H9 (cell line): Measurements from ENCODE around the gene KIF26B. TPM values are rescaled to one million over a fixed set of nuclear protein-coding genes. Genes with fewer than 3 reads are reported as not detected.

Experiments used
- DNase-seq: peaks from one replicate; pipeline ENCODE4 v3.0.0-alpha.2; 2017
- H2AFZ ChIP-seq: one replicate; pipeline ENCODE4 v1.6.1; 2013; ENCODE audit warnings: mild to moderate bottlenecking, low read length, control low read depth, moderate library complexity
- H2AK5ac ChIP-seq: 2 replicates; pipeline ENCODE4 v1.6.1; 2013; ENCODE audit warnings: low read length, control low read depth, mixed read lengths; ENCODE audit not compliant: insufficient read length
- H2BK120ac ChIP-seq: one replicate; pipeline ENCODE4 v1.6.1; 2013; ENCODE audit warnings: low read depth, mild to moderate bottlenecking, low read length, control low read depth, inconsistent platforms; ENCODE audit not compliant: poor library complexity, severe bottlenecking
- H2BK12ac ChIP-seq: 2 replicates; pipeline ENCODE4 v1.6.1; 2013; ENCODE audit warnings: low read length, control low read depth, mixed read lengths, low read depth; ENCODE audit not compliant: insufficient read length
- H2BK15ac ChIP-seq: 2 replicates; pipeline ENCODE4 v1.6.1; 2013; ENCODE audit warnings: low read depth, low read length, control low read depth
- H2BK20ac ChIP-seq: one replicate; pipeline ENCODE4 v1.6.1; 2013; ENCODE audit warnings: low read depth, mild to moderate bottlenecking, low read length, control low read depth, inconsistent platforms; ENCODE audit not compliant: poor library complexity, severe bottlenecking
- H2BK5ac ChIP-seq: 2 replicates; pipeline ENCODE4 v1.6.1; 2013; ENCODE audit warnings: low read length, control low read depth, mixed read lengths; ENCODE audit not compliant: insufficient read length
- H3K14ac ChIP-seq: 2 replicates; pipeline ENCODE4 v1.6.1; 2013; ENCODE audit warnings: low read length, control low read depth; ENCODE audit not compliant: insufficient read depth
- H3K18ac ChIP-seq: 2 replicates; pipeline ENCODE4 v1.6.1; 2013; ENCODE audit warnings: low read depth, mild to moderate bottlenecking, mixed read lengths, low read length, control low read depth; ENCODE audit not compliant: insufficient read length
- H3K23ac ChIP-seq: 2 replicates; pipeline ENCODE4 v1.6.1; 2013; ENCODE audit warnings: low read length, control low read depth, mixed read lengths, low read depth; ENCODE audit not compliant: insufficient read length
- H3K23me2 ChIP-seq: 2 replicates; pipeline ENCODE4 v1.6.1; 2013; ENCODE audit warnings: low read depth, mild to moderate bottlenecking, mixed read lengths, low read length, control low read depth; ENCODE audit not compliant: insufficient read length, poor library complexity, severe bottlenecking
- H3K27ac ChIP-seq: 2 replicates; pipeline ENCODE4 v1.5.1; 2013; ENCODE audit warnings: low read length, control low read depth, mixed read lengths, low read depth; ENCODE audit not compliant: insufficient read length
- H3K27me3 ChIP-seq: 2 replicates; pipeline ENCODE4 v1.6.1; 2013; ENCODE audit warnings: low read length, control low read depth, inconsistent platforms; ENCODE audit not compliant: insufficient read depth
- H3K4ac ChIP-seq: 2 replicates; pipeline ENCODE4 v1.6.1; 2013; ENCODE audit warnings: low read depth, mild to moderate bottlenecking, control low read depth, inconsistent platforms, low read length, moderate library complexity
- H3K4me1 ChIP-seq: 2 replicates; pipeline ENCODE4 v1.6.1; 2013; ENCODE audit warnings: low read length, control low read depth, inconsistent platforms; ENCODE audit not compliant: insufficient read depth
- H3K4me2 ChIP-seq: 2 replicates; pipeline ENCODE4 v1.6.1; 2013; ENCODE audit warnings: low read length, control low read depth, mixed read lengths; ENCODE audit not compliant: insufficient read length, insufficient read depth
- H3K56ac ChIP-seq: 2 replicates; pipeline ENCODE4 v1.6.1; 2013; ENCODE audit warnings: low read depth, mild to moderate bottlenecking, mixed read lengths, low read length, control low read depth; ENCODE audit not compliant: insufficient read length
- H3K79me1 ChIP-seq: 2 replicates; pipeline ENCODE4 v1.6.1; 2013; ENCODE audit warnings: low read depth, mild to moderate bottlenecking, moderate library complexity, low read length, control low read depth, inconsistent platforms; ENCODE audit not compliant: insufficient read depth, poor library complexity, severe bottlenecking
- H3K79me2 ChIP-seq: 2 replicates; pipeline ENCODE4 v1.6.1; 2013; ENCODE audit warnings: low read length, control low read depth, inconsistent platforms; ENCODE audit not compliant: insufficient read depth
- H3K9ac ChIP-seq: 2 replicates; pipeline ENCODE4 v1.6.1; 2013; ENCODE audit warnings: low read length, control low read depth, mixed read lengths; ENCODE audit not compliant: insufficient read length; ENCODE audit errors: extremely low read depth
- H3K9me3 ChIP-seq: one replicate; pipeline ENCODE4 v1.6.1; 2013; ENCODE audit warnings: low read depth, low read length, inconsistent platforms; ENCODE audit not compliant: control insufficient read depth
- H3T11ph ChIP-seq: one replicate; pipeline ENCODE4 v1.6.1; 2013; ENCODE audit warnings: mild to moderate bottlenecking, low read length, control low read depth, inconsistent platforms
- H4K20me1 ChIP-seq: one replicate; pipeline ENCODE4 v1.6.1; 2013; ENCODE audit not compliant: control insufficient read depth, insufficient read length, insufficient read depth
- H4K5ac ChIP-seq: 2 replicates; pipeline ENCODE4 v1.6.1; 2013; ENCODE audit warnings: low read depth, mild to moderate bottlenecking, mixed read lengths, low read length, control low read depth; ENCODE audit not compliant: insufficient read length
- H4K8ac ChIP-seq: replicated peaks from 2 replicates; pipeline ENCODE4 v1.6.1; 2013; ENCODE audit warnings: low read length, control low read depth, mixed read lengths, low read depth; ENCODE audit not compliant: insufficient read length
- H4K91ac ChIP-seq: 2 replicates; pipeline ENCODE4 v1.6.1; 2013; ENCODE audit warnings: low read depth, mild to moderate bottlenecking, moderate library complexity, mixed read lengths, low read length, control low read depth; ENCODE audit not compliant: insufficient read length
- H3K27ac Mint-ChIP-seq, 3 experiments: 2 replicates in 2 of 3; 3 replicates in 1 of 3; pipeline ENCODE4 v1.8.0; 2020 to 2021; ENCODE audit warnings: mixed read lengths in 3 of 3, mild to moderate bottlenecking in 1 of 3, moderate library complexity in 1 of 3
- H3K27me3 Mint-ChIP-seq: 2 replicates; pipeline ENCODE4 v1.8.0; 2021; ENCODE audit warnings: low read depth, mild to moderate bottlenecking, moderate library complexity, mixed read lengths
- H3K36me3 Mint-ChIP-seq, 3 experiments: 2 replicates in 2 of 3; 3 replicates in 1 of 3; pipeline ENCODE4 v1.8.0; 2020 to 2021; ENCODE audit warnings: low read depth in 3 of 3, mixed read lengths in 3 of 3; ENCODE audit not compliant: insufficient read depth in 1 of 3
- H3K4me1 Mint-ChIP-seq, 2 experiments: 2 replicates each; pipeline ENCODE4 v1.8.0; 2020; ENCODE audit warnings: mixed read lengths in 2 of 2
- H3K4me3 Mint-ChIP-seq, 2 experiments: 2 replicates in 1 of 2; 3 replicates in 1 of 2; pipeline ENCODE4 v1.8.0; 2020 to 2021; ENCODE audit warnings: mild to moderate bottlenecking in 2 of 2, mixed read lengths in 2 of 2, moderate library complexity in 1 of 2
- H3K9me3 Mint-ChIP-seq, 2 experiments: 2 replicates in 1 of 2; 3 replicates in 1 of 2; pipeline ENCODE4 v1.8.0; 2020; ENCODE audit warnings: mild to moderate bottlenecking in 2 of 2, mixed read lengths in 2 of 2, moderate library complexity in 1 of 2
- CTCF ChIP-seq: fragments of 200-600 bp; sonication (generic); conservative IDR thresholded peaks from 3 replicates; pipeline ENCODE4 v1.8.0; 2021; ENCODE audit warnings: antibody characterized with exemption, mild to moderate bottlenecking
- WGBS: extraction: QIAGEN DNeasy Blood & Tissue Kit; methylation state at CpG from one replicate; pipeline ENCODE4 v1.1.7; 2013; ENCODE audit warnings: missing lambda C conversion rate, low lambda C conversion rate, mixed read lengths; ENCODE audit not compliant: insufficient read length; ENCODE audit errors: extremely low coverage; 5-methylcytosine and 5-hydroxymethylcytosine counted together
- total RNA-seq: library from RNA; stranded (reverse); gene quantifications from 2 replicates; pipeline ENCODE4 v1.2.1, GENCODE V29; 2021

Gene KIF26B
- total RNA-seq, 1 experiment from 2014 or later: 0.13 TPM

- no peak overlapping the region for H3T11ph ChIP-seq
- no peak overlapping the region for H2AFZ ChIP-seq
- no peak overlapping the region for H3K56ac ChIP-seq
- no peaks in the 10 kb centered on the region for H3K79me2 ChIP-seq
- no peak overlapping the region for H2BK120ac ChIP-seq
- H4K8ac ChIP-seq: no peak overlapping the region
- H3K79me1 ChIP-seq: no peaks in the 10 kb centered on the region
- H4K5ac ChIP-seq: no peak overlapping the region
- H2BK12ac ChIP-seq: no peak overlapping the region
- Mint-ChIP-seq H3K27me3 (peaks cover 5% of the 10 kb centered on the region; the same call in 1 of the 2 replicates), H3K27ac (no peak overlapping the region), H3K4me1 (peaks cover 5% of the 10 kb centered on the region in 2 experiments), H3K4me3 (no peak overlapping the region), H3K36me3 (no peaks in the 10 kb centered on the region), H3K9me3 (no peaks in the 10 kb centered on the region; a peak in 1 of 5 replicates)
- H3K27ac ChIP-seq: no peak overlapping the region
- H4K20me1 ChIP-seq: no peaks in the 10 kb centered on the region
- no peaks in the 10 kb centered on the region for H3K23me2 ChIP-seq
- no peak overlapping the region for H2BK5ac ChIP-seq
- no peak for TF ChIP-seq CTCF
- no peaks in the 10 kb centered on the region for H3K4me1 ChIP-seq
- H3K27me3 ChIP-seq: no peaks in the 10 kb centered on the region
- H3K4ac ChIP-seq: no peak overlapping the region
- no peak overlapping the region for H3K9ac ChIP-seq
- no peak overlapping the region for H3K23ac ChIP-seq
- 100% methylated on average over 2 of the region's 8 CpGs for WGBS
- no peak overlapping the region for H3K4me2 ChIP-seq
- no peak overlapping the region for H4K91ac ChIP-seq
- no peak overlapping the region for H2AK5ac ChIP-seq
- H2BK15ac ChIP-seq: no peak overlapping the region
- H3K9me3 ChIP-seq: no peaks in the 10 kb centered on the region
- no peak overlapping the region for H3K18ac ChIP-seq
- no peak overlapping the region for H3K14ac ChIP-seq
- H2BK20ac ChIP-seq: no peak overlapping the region
- DNase-seq: no peak
These were observed 323.2 kb downstream of the KIF26B start for GRCh38 chr1:245477941-245478340.
